K562 (cell line): ENCODE results near the gene GTPBP8.

ENCODE experiments used
- EZH2 ChIP-seq: IDR thresholded peaks from 2 replicates; pipeline ENCODE4 v1.6.1; 2012; ENCODE audit warnings: low read depth, mild to moderate bottlenecking, inconsistent platforms, low read length, borderline replicate concordance
- NFYB ChIP-seq: IDR thresholded peaks from 2 replicates; pipeline ENCODE4 v1.6.1; 2011; ENCODE audit warnings: mild to moderate bottlenecking, moderate library complexity; ENCODE audit not compliant: insufficient read length; ENCODE audit errors: extremely low read depth
- SMAD2 ChIP-seq: fragments of 150-350 bp; IDR thresholded peaks from 2 replicates; pipeline ENCODE4 v1.6.1; 2014; ENCODE audit warnings: low read depth, mild to moderate bottlenecking, low read length

- TF ChIP-seq SMAD2 (no peak), EZH2 (no peak), NFYB (no peak)
Measured at GRCh38 chr3:112995800-112996199, 5.0 kb downstream of the GTPBP8 start.
